Chondrocyte (in vitro differentiated cells): ENCODE results near the gene ELMO1. TPM values are rescaled to one million over a fixed set of nuclear protein-coding genes. Genes with fewer than 3 reads are reported as not detected.

Experiments
- DNase-seq: peaks from one replicate; pipeline ENCODE4 v3.0.0; 2021; ENCODE audit warnings: mixed read lengths, low spot score
- H3K27ac Mint-ChIP-seq: one replicate; pipeline ENCODE4 v1.8.0; 2021; ENCODE audit warnings: mild to moderate bottlenecking, moderate library complexity, mixed read lengths; ENCODE audit not compliant: unreplicated experiment
- H3K27me3 Mint-ChIP-seq: 2 replicates; pipeline ENCODE4 v1.8.0; 2021; ENCODE audit warnings: low read depth, mixed read lengths
- H3K36me3 Mint-ChIP-seq: 2 replicates; pipeline ENCODE4 v1.8.0; 2021; ENCODE audit warnings: low read depth, mixed read lengths
- H3K4me1 Mint-ChIP-seq: 2 replicates; pipeline ENCODE4 v1.8.0; 2021; ENCODE audit warnings: low read depth, mild to moderate bottlenecking, mixed read lengths
- H3K4me3 Mint-ChIP-seq: one replicate; pipeline ENCODE4 v1.8.0; 2021; ENCODE audit warnings: mild to moderate bottlenecking, moderate library complexity, mixed read lengths; ENCODE audit not compliant: unreplicated experiment
- H3K9me3 Mint-ChIP-seq: 2 replicates; pipeline ENCODE4 v1.8.0; 2021; ENCODE audit warnings: low read depth, mixed read lengths
- total RNA-seq: library from RNA; stranded (reverse); gene quantifications from 3 replicates; pipeline ENCODE4 v1.2.1, GENCODE V29; 2021
- TF ChIP-seq, protein P1 (sequence below): fragments of 200-600 bp; sonication (generic); IDR thresholded peaks from 2 replicates; pipeline ENCODE4 v1.5.0; 2021; ENCODE audit warnings: antibody characterized with exemption, mild to moderate bottlenecking, moderate library complexity

The ELMO1 gene
- total RNA-seq, 1 donor from 2014 or later, result 0.42 TPM

DNA sequence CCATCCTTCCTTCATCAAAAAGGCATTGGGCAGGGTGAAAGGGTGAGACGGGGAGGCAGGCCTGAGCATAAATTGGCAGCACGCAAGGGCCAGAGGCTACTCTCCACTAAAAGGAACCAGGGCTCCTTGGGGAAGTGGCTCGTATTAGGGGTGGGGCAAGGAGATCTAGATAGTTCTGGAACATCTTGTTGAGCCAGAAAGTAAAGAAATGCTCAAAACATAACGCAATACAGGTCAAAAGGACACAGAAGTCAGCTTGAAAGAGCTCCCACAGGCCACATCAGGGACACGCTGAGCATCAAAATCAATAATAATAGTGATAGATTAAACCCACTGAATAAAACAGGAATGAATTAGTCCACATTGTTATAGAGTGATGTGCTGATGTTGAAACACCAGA, 203.1 kb downstream of the ELMO1 start:
- no peak for DNase-seq
- Mint-ChIP-seq H3K4me1 (peaks cover 3% of the 10 kb centered on the region), H3K27ac (no peak overlapping the region), H3K36me3 (no peaks in the 10 kb centered on the region), H3K27me3 (peaks cover 4% of the 10 kb centered on the region), H3K9me3 (no peaks in the 10 kb centered on the region), H3K4me3 (no peak overlapping the region)
- TF ChIP-seq, protein P1, sequence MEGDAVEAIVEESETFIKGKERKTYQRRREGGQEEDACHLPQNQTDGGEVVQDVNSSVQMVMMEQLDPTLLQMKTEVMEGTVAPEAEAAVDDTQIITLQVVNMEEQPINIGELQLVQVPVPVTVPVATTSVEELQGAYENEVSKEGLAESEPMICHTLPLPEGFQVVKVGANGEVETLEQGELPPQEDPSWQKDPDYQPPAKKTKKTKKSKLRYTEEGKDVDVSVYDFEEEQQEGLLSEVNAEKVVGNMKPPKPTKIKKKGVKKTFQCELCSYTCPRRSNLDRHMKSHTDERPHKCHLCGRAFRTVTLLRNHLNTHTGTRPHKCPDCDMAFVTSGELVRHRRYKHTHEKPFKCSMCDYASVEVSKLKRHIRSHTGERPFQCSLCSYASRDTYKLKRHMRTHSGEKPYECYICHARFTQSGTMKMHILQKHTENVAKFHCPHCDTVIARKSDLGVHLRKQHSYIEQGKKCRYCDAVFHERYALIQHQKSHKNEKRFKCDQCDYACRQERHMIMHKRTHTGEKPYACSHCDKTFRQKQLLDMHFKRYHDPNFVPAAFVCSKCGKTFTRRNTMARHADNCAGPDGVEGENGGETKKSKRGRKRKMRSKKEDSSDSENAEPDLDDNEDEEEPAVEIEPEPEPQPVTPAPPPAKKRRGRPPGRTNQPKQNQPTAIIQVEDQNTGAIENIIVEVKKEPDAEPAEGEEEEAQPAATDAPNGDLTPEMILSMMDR, result no peak

DNA sequence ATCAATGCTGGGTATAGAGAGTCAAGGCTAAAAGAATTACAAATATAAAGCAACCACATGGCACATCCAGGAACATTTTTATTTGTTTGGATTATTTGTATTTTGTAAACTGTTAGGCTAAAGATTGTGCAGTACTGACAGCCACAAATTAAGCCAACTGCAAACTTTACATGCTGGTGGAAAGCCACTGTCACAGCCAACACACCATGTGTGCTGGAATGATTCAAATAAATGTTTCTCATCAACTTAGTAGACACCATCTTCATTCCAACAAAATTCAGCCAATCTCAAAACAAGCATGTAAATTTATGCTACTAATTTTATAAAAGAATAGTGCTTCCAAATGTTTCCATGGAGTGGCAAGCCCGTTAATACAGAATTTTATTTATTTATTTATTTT, 211.8 kb downstream of the ELMO1 start:
- no peaks in the 10 kb centered on the region for H3K4me1 Mint-ChIP-seq
- H3K27ac Mint-ChIP-seq, result no peak overlapping the region

DNA sequence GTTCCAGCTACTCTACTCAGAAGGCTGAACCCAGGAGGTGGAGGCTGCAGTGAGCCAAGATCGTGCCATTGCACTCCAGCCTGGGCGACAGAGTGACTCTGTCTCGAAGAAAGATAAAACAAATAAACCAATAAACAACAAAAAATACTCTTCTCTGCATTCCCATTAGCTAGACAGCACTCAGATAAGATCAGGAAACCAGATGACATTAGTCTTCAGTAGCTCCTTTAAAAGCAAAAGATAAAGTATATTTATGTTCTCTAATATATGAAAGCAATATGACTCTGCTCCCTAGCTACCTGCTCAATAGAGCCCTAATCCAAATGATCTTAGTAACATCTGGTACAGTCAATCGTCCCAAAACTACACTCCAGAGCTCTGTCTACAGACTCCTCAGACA, 212.9 kb downstream of the ELMO1 start:
- TF ChIP-seq, protein P1, result no peak
- no peak overlapping the region for H3K27ac Mint-ChIP-seq
- no peak overlapping the region for H3K4me3 Mint-ChIP-seq
- no peak for DNase-seq
- no peaks in the 10 kb centered on the region for H3K36me3 Mint-ChIP-seq
- H3K27me3 Mint-ChIP-seq, result peaks cover 20% of the 10 kb centered on the region
- no peaks in the 10 kb centered on the region for H3K4me1 Mint-ChIP-seq
- no peaks in the 10 kb centered on the region for H3K9me3 Mint-ChIP-seq

More for the DNA sequence above, 211.8 kb downstream of the ELMO1 start:
- H3K9me3 Mint-ChIP-seq, result no peaks in the 10 kb centered on the region
- peaks cover 20% of the 10 kb centered on the region for H3K27me3 Mint-ChIP-seq
- DNase-seq, result no peak
- no peaks in the 10 kb centered on the region for H3K36me3 Mint-ChIP-seq
- TF ChIP-seq, protein P1, result no peak
- no peak overlapping the region for H3K4me3 Mint-ChIP-seq

DNA sequence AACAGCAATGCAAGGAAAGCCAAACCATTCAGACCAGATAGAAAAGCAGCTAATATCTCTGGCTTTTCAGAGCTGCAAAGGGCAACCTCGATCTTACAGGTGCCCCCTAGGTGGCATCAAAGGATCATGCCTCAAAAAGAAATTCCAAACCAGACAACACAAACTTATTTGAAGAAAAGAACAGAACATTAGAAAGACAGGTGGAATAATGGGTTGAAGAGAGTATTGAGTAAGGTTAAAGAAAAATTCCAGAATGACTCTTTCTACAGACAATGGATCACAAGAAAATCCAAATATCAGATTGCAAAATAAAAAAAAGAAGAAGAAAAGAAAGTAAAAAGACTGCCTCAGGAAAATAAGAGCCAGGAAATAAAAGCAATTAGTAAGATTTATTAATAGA, 213.7 kb downstream of the ELMO1 start:
- Mint-ChIP-seq H3K36me3 (no peaks in the 10 kb centered on the region), H3K4me3 (no peak overlapping the region), H3K4me1 (no peaks in the 10 kb centered on the region), H3K27me3 (peaks cover 25% of the 10 kb centered on the region), H3K9me3 (no peaks in the 10 kb centered on the region), H3K27ac (no peak overlapping the region)
- DNase-seq, result no peak
- TF ChIP-seq, protein P1, result peak; percentile 77

DNA sequence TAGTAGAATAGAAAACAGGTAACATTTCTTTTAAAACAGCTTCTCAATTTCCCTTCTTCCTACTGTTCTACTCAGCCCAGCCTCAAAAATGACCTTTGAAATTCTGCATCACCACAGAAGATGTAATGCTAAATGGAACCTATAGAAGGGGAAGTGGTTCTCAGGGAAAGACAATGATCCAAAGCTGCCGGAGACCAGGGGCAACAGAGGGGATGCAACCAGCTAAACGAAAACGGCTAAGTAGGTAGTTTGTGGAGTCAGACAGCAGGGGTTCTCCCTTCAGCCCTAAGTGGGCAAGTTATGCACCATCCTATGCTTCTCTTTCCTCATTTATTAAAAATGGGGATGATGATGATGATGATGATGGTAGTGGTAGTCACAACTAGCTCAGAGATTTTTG, 214.3 kb downstream of the ELMO1 start:
- TF ChIP-seq, protein P1, result no peak
- Mint-ChIP-seq H3K9me3 (no peaks in the 10 kb centered on the region), H3K27ac (no peak overlapping the region), H3K27me3 (peaks cover 25% of the 10 kb centered on the region), H3K36me3 (no peaks in the 10 kb centered on the region), H3K4me1 (no peaks in the 10 kb centered on the region), H3K4me3 (no peak overlapping the region)
- no peak for DNase-seq
